H1 (cell line): ENCODE measurements around the gene C5orf24. TPM values are rescaled to one million over a fixed set of nuclear protein-coding genes. Genes with fewer than 3 reads are reported as not detected.
A peak's percentile ranks its signal among the peaks of the same experiment; 100 is the strongest.

Experiments
- ATF2 ChIP-seq: IDR thresholded peaks from 2 replicates; pipeline ENCODE4 v1.6.1; 2012; ENCODE audit warnings: low read length, inconsistent platforms
- CHD2 ChIP-seq: IDR thresholded peaks from 2 replicates; pipeline ENCODE4 v1.6.1; 2012; ENCODE audit warnings: low read length, improper control_type of control experiment
- E2F6 ChIP-seq: IDR thresholded peaks from 2 replicates; pipeline ENCODE4 v1.6.1; 2012; ENCODE audit warnings: inconsistent platforms
- EZH2 ChIP-seq: fragments of 200-600 bp; sonication (generic); IDR thresholded peaks from 2 replicates; pipeline ENCODE4 v1.7.1; 2012; ENCODE audit warnings: low read depth, mild to moderate bottlenecking, moderate library complexity, low read length, inconsistent platforms; ENCODE audit not compliant: severe bottlenecking
- GABPA ChIP-seq: IDR thresholded peaks from 2 replicates; pipeline ENCODE4 v1.6.1; 2011; ENCODE audit warnings: mild to moderate bottlenecking, low read length, moderate library complexity, borderline replicate concordance; ENCODE audit not compliant: insufficient read depth
- GTF2F1 ChIP-seq: IDR thresholded peaks from 2 replicates; pipeline ENCODE4 v1.6.1; 2012; ENCODE audit warnings: low read depth, low read length, improper control_type of control experiment, borderline replicate concordance
- KDM5A ChIP-seq: fragments of 200-600 bp; IDR thresholded peaks from 2 replicates; pipeline ENCODE4 v1.7.1; 2012; ENCODE audit warnings: mild to moderate bottlenecking, low read length, inconsistent platforms, mixed read lengths
- MAFK ChIP-seq: IDR thresholded peaks from 2 replicates; pipeline ENCODE4 v1.6.1; 2012; ENCODE audit warnings: low read depth, mild to moderate bottlenecking, improper control_type of control experiment, low read length
- NANOG ChIP-seq: IDR thresholded peaks from 2 replicates; pipeline ENCODE4 v1.6.1; 2011; ENCODE audit warnings: low read length, low read depth, mild to moderate bottlenecking, inconsistent platforms; ENCODE audit not compliant: insufficient read depth, poor library complexity, severe bottlenecking
- PHF8 ChIP-seq: fragments of 200-600 bp; sonication (generic); conservative IDR thresholded peaks from 2 replicates; pipeline ENCODE4 v1.7.1; 2012; ENCODE audit warnings: low read depth, mild to moderate bottlenecking, inconsistent platforms, low read length, moderate library complexity
- RBBP5 ChIP-seq: IDR thresholded peaks from 2 replicates; pipeline ENCODE4 v1.7.1; 2012; ENCODE audit warnings: low read depth, mild to moderate bottlenecking, inconsistent platforms, low read length, moderate library complexity, borderline replicate concordance
- RFX5 ChIP-seq: IDR thresholded peaks from 2 replicates; pipeline ENCODE4 v1.6.1; 2011; ENCODE audit warnings: low read depth, low read length, improper control_type of control experiment, borderline replicate concordance
- RXRA ChIP-seq: IDR thresholded peaks from 2 replicates; pipeline ENCODE4 v1.6.1; 2011; ENCODE audit warnings: low read depth, mild to moderate bottlenecking, low read length, moderate library complexity; ENCODE audit not compliant: insufficient read depth
- SIX5 ChIP-seq: IDR thresholded peaks from 2 replicates; pipeline ENCODE4 v1.6.1; 2011; ENCODE audit warnings: mild to moderate bottlenecking, low read depth, low read length
- SP1 ChIP-seq: IDR thresholded peaks from 2 replicates; pipeline ENCODE4 v1.6.1; 2011; ENCODE audit warnings: low read depth, low read length
- SUZ12 ChIP-seq: fragments of 200-600 bp; sonication (generic); IDR thresholded peaks from 2 replicates; pipeline ENCODE4 v1.6.1; 2012; ENCODE audit warnings: mild to moderate bottlenecking, inconsistent platforms, low read length, moderate library complexity, mixed read lengths
- TBP ChIP-seq: IDR thresholded peaks from 2 replicates; pipeline ENCODE4 v1.6.1; 2011; ENCODE audit warnings: low read depth, low read length, improper control_type of control experiment
- TCF12 ChIP-seq: IDR thresholded peaks from 2 replicates; pipeline ENCODE4 v1.6.1; 2011; ENCODE audit warnings: low read depth, mild to moderate bottlenecking, low read length
- USF2 ChIP-seq: IDR thresholded peaks from 2 replicates; pipeline ENCODE4 v1.6.1; 2011; ENCODE audit warnings: low read length, improper control_type of control experiment
- YY1 ChIP-seq: IDR thresholded peaks from 2 replicates; pipeline ENCODE4 v1.6.1; 2011; ENCODE audit warnings: low read depth, mild to moderate bottlenecking, low read length
- polyA plus RNA-seq, 7 experiments: library from polyadenylated mRNA; depleted of rRNA in 3 of 7; stranded (reverse) in 5 of 7; unstranded in 2 of 7; fragments of >200 nt in 5 of 7; fragments of 200-250 nt in 2 of 7; gene quantifications; 1 replicate in 5 of 7; 2 replicates in 1 of 7; 4 replicates in 1 of 7; pipeline versions ENCODE4 v1.2.1 to v1.2.3, GENCODE V29; 2011 to 2013; ENCODE audit warnings: missing spikeins in 2 of 7, mixed read lengths in 2 of 7
- total RNA-seq: library from RNA; stranded (reverse); fragmentation: NEBNext Ultra II Directional; extraction: Animal tissue kit (Norgen Biotek cat#: 25700); gene quantifications from 2 replicates; pipeline ENCODE4 v1.2.1, GENCODE V29; 2021

The C5orf24 gene
- total and polyA plus RNA-seq, 2 of the 8 experiments (the other 6 are each of a cell fraction or from before 2014, with no cell fraction given): 11.1 to 20.2 TPM

GRCh38 chr5:134873987-134874830, 28.4 kb downstream of the C5orf24 start, which contains the start of gene TXNDC15 (continued):
- 0 out of 2 replicates have a peak, but pooled peaks have one; percentile 34 for TF ChIP-seq KDM5A
- no peak for TF ChIP-seq GABPA
- TF ChIP-seq SP1: 0 out of 2 replicates have a peak, but pooled peaks have one; percentile 30
- TF ChIP-seq MAFK: no peak
- peak; percentile 90 for TF ChIP-seq TBP
- TF ChIP-seq YY1: peak; percentile 100
- 0 out of 2 replicates have a peak, but pooled peaks have one; percentile 55 for TF ChIP-seq TCF12
- TF ChIP-seq EZH2: no peak
- no peak for TF ChIP-seq USF2
- peak; percentile 89; the same call in 1 of the 2 replicates for TF ChIP-seq RBBP5
- TF ChIP-seq RXRA: no peak
- no peak for TF ChIP-seq RFX5
- no peak for TF ChIP-seq SIX5
- no peak for TF ChIP-seq ATF2
- TF ChIP-seq SUZ12: no peak
- TF ChIP-seq PHF8: peak; percentile 91
- no peak for TF ChIP-seq NANOG
- peak; percentile 35; the same call in 1 of the 2 replicates for TF ChIP-seq E2F6
- no peak for TF ChIP-seq CHD2
- no peak for TF ChIP-seq GTF2F1
